Prostate gland (tissue), 2 donors: ENCODE results near the gene DPP10. TPM values are rescaled to one million over a fixed set of nuclear protein-coding genes. Genes with fewer than 3 reads are reported as not detected.

Experiments used
- DNase-seq: peaks from one replicate; pipeline ENCODE4 v3.0.0-alpha.2; 2019; ENCODE audit warnings: low spot score
- H3K27ac ChIP-seq, 2 donors: fragments of 200-600 bp; sonication (generic); 2 replicates each; pipeline ENCODE4 v1.5.1; 2017 to 2019
- H3K27me3 ChIP-seq: fragments of 200-600 bp; sonication (generic); replicated peaks from 2 replicates; pipeline ENCODE4 v1.5.1; 2019; ENCODE audit not compliant: insufficient read depth
- H3K36me3 ChIP-seq, 2 donors: fragments of 200-600 bp; sonication (generic); 1 replicate in 1 of 2; 2 replicates in 1 of 2; pipeline versions ENCODE4 v1.5.1 to v1.8.1; 2017 to 2019
- H3K4me1 ChIP-seq: fragments of 200-600 bp; sonication (generic); replicated peaks from 2 replicates; pipeline ENCODE4 v1.5.1; 2019
- H3K4me3 ChIP-seq, 2 donors: fragments of 200-600 bp; sonication (generic); 2 replicates each; pipeline ENCODE4 v1.5.1; 2017 to 2019
- H3K9me3 ChIP-seq: fragments of 200-600 bp; sonication (generic); 2 replicates; pipeline ENCODE4 v1.5.1; 2017
- CTCF ChIP-seq, 4 experiments: fragments of 200-600 bp in 2 of 4; fragments of 450-650 bp in 2 of 4; sonication (generic) in 2 of 4; IDR thresholded peaks; 1 replicate in 3 of 4; 2 replicates in 1 of 4; pipeline ENCODE4 v1.5.1; 2016 to 2019; ENCODE audit warnings: antibody characterized with exemption in 4 of 4, mild to moderate bottlenecking in 2 of 4, moderate library complexity in 2 of 4
- POLR2A ChIP-seq: fragments of 450-650 bp; IDR thresholded peaks from one replicate; pipeline ENCODE4 v1.6.1; 2016; ENCODE audit warnings: antibody characterized with exemption, mild to moderate bottlenecking
- POLR2AphosphoS5 ChIP-seq: sonication (generic); formaldehyde crosslinking; IDR thresholded peaks from one replicate; pipeline ENCODE4 v1.6.1; 2017; ENCODE audit warnings: antibody characterized with exemption
- WGBS: methylation state at CpG from one replicate; pipeline ENCODE4 v1.1.5; 2018; 5-methylcytosine and 5-hydroxymethylcytosine counted together
- intact Hi-C: fragments of 100-400 bp; cut with DNase I; formaldehyde crosslinking; loops from one replicate; pipeline ENCODE4 v1.14.2; 2022
- total RNA-seq, 2 donors: library from RNA; depleted of rRNA; stranded (reverse); fragments of >200 nt; gene quantifications; one replicate each; pipeline ENCODE4 v1.1.0, GENCODE V29; 2016

Gene DPP10
- total RNA-seq, 2 donors from 2014 or later: 5.1 TPM; not detected in 1

- TF ChIP-seq CTCF (IDR thresholded peaks at IDR 0.05) (no peak), POLR2AphosphoS5 (no peak), POLR2A (no peak)
- 57% methylated on average over 4 of the region's 4 CpGs for WGBS
- H3K4me1 ChIP-seq: no peaks in the 10 kb centered on the region
These were observed 209.5 kb downstream of the DPP10 start for GRCh38 chr2:114651933-114652332.

GRCh38 chr2:114659880-114660279 is 217.4 kb downstream of the DPP10 start:
- Histone ChIP-seq H3K27me3 (no peaks in the 10 kb centered on the region), H3K4me3 (no peak overlapping the region), H3K36me3 (no peaks in the 10 kb centered on the region), H3K27ac (no peak overlapping the region), H3K9me3 (no peaks in the 10 kb centered on the region), H3K4me1 (no peaks in the 10 kb centered on the region)
- no peak for TF ChIP-seq POLR2A
- no peak for TF ChIP-seq POLR2AphosphoS5
- no peak for TF ChIP-seq CTCF (IDR thresholded peaks at IDR 0.05)
- intact Hi-C loops: no loop called here
- 56% methylated on average over 2 of the region's 2 CpGs for WGBS
- DNase-seq: no peak

More at GRCh38 chr2:114651933-114652332, 209.5 kb downstream of the DPP10 start:
- DNase-seq: no peak
- H3K36me3 ChIP-seq: no peaks in the 10 kb centered on the region
- H3K9me3 ChIP-seq: no peaks in the 10 kb centered on the region
- no peak overlapping the region for H3K27ac ChIP-seq
- H3K4me3 ChIP-seq: no peak overlapping the region
- H3K27me3 ChIP-seq: no peaks in the 10 kb centered on the region
- intact Hi-C loops: no loop called here

- H3K4me1 ChIP-seq: no peaks in the 10 kb centered on the region
- no peak for DNase-seq
- no peak overlapping the region for H3K27ac ChIP-seq
- WGBS: 19% methylated on average over 65 of the region's 67 CpGs
- H3K36me3 ChIP-seq: no peaks in the 10 kb centered on the region
- intact Hi-C loops: no loop called here
- H3K27me3 ChIP-seq: no peaks in the 10 kb centered on the region
- H3K9me3 ChIP-seq: no peaks in the 10 kb centered on the region
- no peak for TF ChIP-seq POLR2AphosphoS5
- TF ChIP-seq POLR2A: no peak
- no peak for TF ChIP-seq CTCF (IDR thresholded peaks at IDR 0.05)
- H3K4me3 ChIP-seq: peak overlapping the region; percentile 19 to 24
These were observed 219.8 kb downstream of the DPP10 start for GRCh38 chr2:114661971-114662939.

- Histone ChIP-seq H3K27ac (no peak overlapping the region), H3K4me1 (no peaks in the 10 kb centered on the region), H3K36me3 (no peaks in the 10 kb centered on the region), H3K4me3 (no peak overlapping the region), H3K9me3 (no peaks in the 10 kb centered on the region), H3K27me3 (no peaks in the 10 kb centered on the region)
- TF ChIP-seq CTCF (IDR thresholded peaks at IDR 0.05): no peak
- no peak for TF ChIP-seq POLR2AphosphoS5
- no peak for TF ChIP-seq POLR2A
- intact Hi-C loops: no loop called here
- DNase-seq: no peak
These were observed 226.0 kb downstream of the DPP10 start for GRCh38 chr2:114668415-114668814.

GRCh38 chr2:114683251-114683650 is 240.8 kb downstream of the DPP10 start:
- Histone ChIP-seq H3K36me3 (no peaks in the 10 kb centered on the region), H3K4me1 (no peaks in the 10 kb centered on the region), H3K4me3 (no peak overlapping the region), H3K27ac (no peak overlapping the region), H3K9me3 (no peaks in the 10 kb centered on the region), H3K27me3 (no peaks in the 10 kb centered on the region)
- intact Hi-C loops: no loop called here
- DNase-seq: no peak
- TF ChIP-seq CTCF (IDR thresholded peaks at IDR 0.05) (no peak), POLR2AphosphoS5 (no peak), POLR2A (no peak)
- WGBS: 89% methylated on average over 1 of the region's 1 CpG
